Esophagus squamous epithelium (tissue), 5 donors: Measurements from ENCODE around the gene TMEM132E. TPM values are rescaled to one million over a fixed set of nuclear protein-coding genes. Genes with fewer than 3 reads are reported as not detected.

Source experiments
- DNase-seq: peaks from one replicate; lab custom pipeline; 2025; lab: John Stamatoyannopoulos, UW
- H3K27ac ChIP-seq, 4 donors: fragments of 200-600 bp; sonication (generic); one replicate each; pipeline ENCODE4 v1.5.1; 2016 to 2019; ENCODE audit warnings: mild to moderate bottlenecking in 1 of 4
- H3K27me3 ChIP-seq, 4 donors: fragments of 200-600 bp; sonication (generic); 1 replicate in 3 of 4; 2 replicates in 1 of 4; pipeline versions ENCODE4 v1.5.1 to v1.6.0; 2017 to 2021; ENCODE audit warnings: antibody characterized with exemption in 1 of 4
- H3K36me3 ChIP-seq, 3 donors: fragments of 200-600 bp; sonication (generic); one replicate each; pipeline ENCODE4 v1.5.1; 2016 to 2019
- H3K4me1 ChIP-seq, 3 donors: fragments of 200-600 bp; sonication (generic); one replicate each; pipeline ENCODE4 v1.5.1; 2017 to 2019
- H3K4me3 ChIP-seq, 4 donors: fragments of 200-600 bp; sonication (generic); 1 replicate in 3 of 4; 2 replicates in 1 of 4; pipeline ENCODE4 v1.5.1; 2016 to 2019; ENCODE audit warnings: mild to moderate bottlenecking in 2 of 4, moderate library complexity in 1 of 4
- H3K9me3 ChIP-seq, 3 donors: fragments of 200-600 bp; sonication (generic); one replicate each; pipeline ENCODE4 v1.5.1; 2016 to 2019
- CTCF ChIP-seq, 6 experiments: fragments of 450-650 bp in 4 of 6; fragments of 200-600 bp in 2 of 6; sonication (generic) in 2 of 6; IDR thresholded peaks; one replicate each; pipeline ENCODE4 v1.5.1; 2016 to 2019; ENCODE audit warnings: antibody characterized with exemption in 6 of 6, mild to moderate bottlenecking in 4 of 6, moderate library complexity in 4 of 6
- POLR2A ChIP-seq, 4 donors: fragments of 450-650 bp; IDR thresholded peaks; one replicate each; pipeline ENCODE4 v1.6.1; 2017; ENCODE audit warnings: antibody characterized with exemption in 4 of 4, mild to moderate bottlenecking in 4 of 4, moderate library complexity in 3 of 4
- WGBS, 2 donors: methylation state at CpG; one replicate each; pipeline ENCODE4 v1.1.5; 2018; 5-methylcytosine and 5-hydroxymethylcytosine counted together
- intact Hi-C: fragments of 100-400 bp; cut with DNase I; formaldehyde crosslinking; loops from one replicate; pipeline ENCODE4 v1.15.0; 2022
- total RNA-seq, 4 donors: library from RNA; depleted of rRNA; stranded (reverse); fragments of >200 nt; gene quantifications; one replicate each; pipeline ENCODE4 v1.1.0, GENCODE V29; 2016
- donor health status: DM: yes; HTN: yes; CAD: no.

TMEM132E gene
- total RNA-seq, 4 donors from 2014 or later: 0.19 TPM; not detected in 3

- 27 to 42% methylated on average over 1 to 2 of the region's 2 CpGs for WGBS, 2 donors
- Histone ChIP-seq H3K27me3 (peaks cover 0 to 59% (median 0%) of the 10 kb centered on the region in 4 donors), H3K36me3 (no peaks in the 10 kb centered on the region), H3K27ac (no peak overlapping the region), H3K9me3 (no peaks in the 10 kb centered on the region), H3K4me3 (no peak overlapping the region), H3K4me1 (no peaks in the 10 kb centered on the region)
- DNase-seq: no peak
- peak in 2 of 6 experiments; percentile 15 to 29 for TF ChIP-seq CTCF (IDR thresholded peaks at IDR 0.05)
- TF ChIP-seq POLR2A (IDR thresholded peaks at IDR 0.05): no peak
- intact Hi-C loops: no loop called here
Observed at GRCh38 chr17:34562387-34562786, 17.0 kb upstream of the TMEM132E start.

DNA sequence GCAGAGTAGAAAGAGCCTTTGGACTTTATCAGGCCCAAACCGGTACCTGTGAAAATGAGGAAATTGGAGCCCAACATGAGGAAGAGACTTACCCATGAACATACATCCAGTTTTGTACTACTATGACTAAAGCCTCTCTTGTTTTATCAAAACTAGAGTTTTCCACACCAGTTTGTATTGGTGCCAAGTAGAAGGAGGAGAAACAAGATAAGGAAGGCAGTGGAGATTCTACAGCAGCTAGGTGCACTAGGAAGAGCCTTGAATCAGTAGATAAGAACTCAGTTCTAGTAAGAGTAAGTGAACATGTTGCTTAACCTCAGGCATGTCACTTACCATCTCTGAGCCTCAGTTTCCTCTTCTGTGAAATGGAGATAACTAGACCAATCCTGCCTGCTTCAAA, 13.7 kb upstream of the TMEM132E start:
- intact Hi-C loops: no loop called here
- Histone ChIP-seq H3K27me3 (peaks cover 0 to 78% (median 0%) of the 10 kb centered on the region in 4 donors), H3K36me3 (no peaks in the 10 kb centered on the region), H3K9me3 (no peaks in the 10 kb centered on the region), H3K27ac (no peak overlapping the region), H3K4me1 (no peaks in the 10 kb centered on the region), H3K4me3 (no peak overlapping the region)
- WGBS, 2 donors: 67 to 100% methylated on average over 1 of the region's 1 CpG
- no peak for DNase-seq
- TF ChIP-seq POLR2A (IDR thresholded peaks at IDR 0.05) (no peak), CTCF (IDR thresholded peaks at IDR 0.05) (no peak)

DNA sequence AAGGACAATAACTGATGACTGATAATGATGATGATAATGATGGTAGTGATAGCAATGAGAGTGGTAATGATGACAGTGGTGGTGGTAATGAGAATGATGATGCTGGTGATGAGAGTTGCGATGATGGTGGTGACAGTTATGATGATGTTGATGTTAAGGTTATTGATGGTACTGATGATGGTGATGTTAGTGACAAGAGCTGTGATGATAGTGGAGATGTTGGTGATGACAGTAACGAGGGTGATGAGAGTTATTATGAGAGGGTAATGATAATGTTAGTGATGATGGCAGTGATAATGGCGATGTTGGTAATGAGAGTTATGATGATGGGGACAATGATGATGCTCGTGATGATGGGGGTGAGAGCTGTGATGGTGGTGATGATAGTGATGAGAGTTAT, 13.2 kb upstream of the TMEM132E start:
- H3K4me1 ChIP-seq: no peaks in the 10 kb centered on the region
- WGBS, 2 donors: 81 to 85% methylated on average over 4 of the region's 4 CpGs
- no peak overlapping the region for H3K27ac ChIP-seq
- DNase-seq: no peak
- intact Hi-C loops: no loop called here
- H3K9me3 ChIP-seq: no peaks in the 10 kb centered on the region
- no peaks in the 10 kb centered on the region for H3K36me3 ChIP-seq
- TF ChIP-seq POLR2A (IDR thresholded peaks at IDR 0.05): no peak
- no peak for TF ChIP-seq CTCF (IDR thresholded peaks at IDR 0.05)
- peaks cover 0 to 83% (median 0%) of the 10 kb centered on the region in 4 donors for H3K27me3 ChIP-seq
- no peak overlapping the region for H3K4me3 ChIP-seq

- Histone ChIP-seq H3K9me3 (no peaks in the 10 kb centered on the region), H3K27me3 (peaks cover 0 to 89% (median 0%) of the 10 kb centered on the region in 4 donors), H3K4me3 (no peak overlapping the region), H3K36me3 (no peaks in the 10 kb centered on the region), H3K4me1 (no peaks in the 10 kb centered on the region), H3K27ac (no peak overlapping the region)
- TF ChIP-seq CTCF (IDR thresholded peaks at IDR 0.05) (no peak), POLR2A (IDR thresholded peaks at IDR 0.05) (no peak)
- intact Hi-C loops: no loop called here
- WGBS, 2 donors: 63 to 78% methylated on average over 2 of the region's 2 CpGs
- DNase-seq: no peak
Observed at GRCh38 chr17:34566873-34567272, 12.5 kb upstream of the TMEM132E start.

GRCh38 chr17:34567691-34568465, 11.5 kb upstream of the TMEM132E start:
- intact Hi-C loops: no loop called here
- Histone ChIP-seq H3K4me1 (no peaks in the 10 kb centered on the region), H3K36me3 (no peaks in the 10 kb centered on the region), H3K27me3 (peaks cover 0 to 89% (median 0%) of the 10 kb centered on the region in 4 donors), H3K4me3 (no peak overlapping the region), H3K9me3 (no peaks in the 10 kb centered on the region), H3K27ac (no peak overlapping the region)
- 26 to 41% methylated on average over 8 to 9 of the region's 11 CpGs for WGBS, 2 donors
- TF ChIP-seq POLR2A (IDR thresholded peaks at IDR 0.05) (no peak), CTCF (IDR thresholded peaks at IDR 0.05) (no peak)
- no peak for DNase-seq
